Natural killer cell (primary cell): ENCODE measurements around the gene ACTR5. TPM values are rescaled to one million over a fixed set of nuclear protein-coding genes. Genes with fewer than 3 reads are reported as not detected.

ENCODE experiments used
- ATAC-seq, 3 donors: fragments of 150-1000 bp in 2 of 3; fragments of 200-7000 bp in 1 of 3; cut with Tn5 transposase; 1 replicate in 1 of 3; 2 replicates in 2 of 3; pipeline ENCODE4 v1.10.0; 2021; ENCODE audit warnings: mild to moderate bottlenecking in 2 of 3, moderate library complexity in 2 of 3
- DNase-seq, 2 donors: peaks; one replicate each; pipeline versions ENCODE4 v3.0.0 to v3.0.0-alpha.2; 2013 to 2021; ENCODE audit warnings: mixed read lengths in 1 of 2
- H3K27ac ChIP-seq: one replicate; pipeline ENCODE4 v1.5.1; 2013; ENCODE audit warnings: mild to moderate bottlenecking, low read length
- H3K27me3 ChIP-seq: one replicate; pipeline ENCODE4 v1.6.1; 2013; ENCODE audit warnings: low read length; ENCODE audit not compliant: control insufficient read depth, insufficient read depth
- H3K36me3 ChIP-seq: one replicate; pipeline ENCODE4 v1.6.1; 2013; ENCODE audit warnings: low read length; ENCODE audit not compliant: control insufficient read depth, insufficient read depth
- H3K4me1 ChIP-seq: one replicate; pipeline ENCODE4 v1.6.1; 2013; ENCODE audit warnings: low read length; ENCODE audit not compliant: control insufficient read depth, insufficient read depth
- H3K4me3 ChIP-seq: one replicate; pipeline ENCODE4 v1.5.1; 2013; ENCODE audit warnings: low read length
- H3K9me3 ChIP-seq: one replicate; pipeline ENCODE4 v1.6.1; 2013; ENCODE audit warnings: low read length; ENCODE audit not compliant: control insufficient read depth, insufficient read depth
- H3K27ac Mint-ChIP-seq, 2 donors: one replicate each; pipeline ENCODE4 v1.8.0; 2022; ENCODE audit warnings: mild to moderate bottlenecking in 2 of 2, mixed read lengths in 2 of 2, moderate library complexity in 1 of 2
- H3K27me3 Mint-ChIP-seq, 2 donors: one replicate each; pipeline ENCODE4 v1.8.0; 2022; ENCODE audit warnings: low read depth in 2 of 2, mixed read lengths in 2 of 2
- H3K36me3 Mint-ChIP-seq: one replicate; pipeline ENCODE4 v1.8.0; 2022; ENCODE audit warnings: mixed read lengths
- H3K4me1 Mint-ChIP-seq, 2 donors: one replicate each; pipeline ENCODE4 v1.8.0; 2022; ENCODE audit warnings: mixed read lengths in 2 of 2
- H3K4me3 Mint-ChIP-seq: one replicate; pipeline ENCODE4 v1.8.0; 2022; ENCODE audit warnings: mild to moderate bottlenecking, moderate library complexity, mixed read lengths
- H3K9me3 Mint-ChIP-seq, 2 donors: one replicate each; pipeline ENCODE4 v1.8.0; 2022; ENCODE audit warnings: mixed read lengths in 2 of 2
- CTCF ChIP-seq: fragments of 200-600 bp; IDR thresholded peaks from one replicate; pipeline ENCODE4 v1.8.0; 2022; ENCODE audit warnings: antibody characterized with exemption
- WGBS: methylation state at CpG from one replicate; pipeline ENCODE4 v1.1.7; 2013; ENCODE audit warnings: missing lambda C conversion rate; ENCODE audit not compliant: insufficient coverage; 5-methylcytosine and 5-hydroxymethylcytosine counted together
- intact Hi-C: fragments of 100-400 bp; cut with micrococcal nuclease; formaldehyde crosslinking; loops from one replicate; pipeline ENCODE4 v1.14.2; 2022
- total RNA-seq, 4 donors: library from RNA; stranded (reverse); fragments of 120-200 nt in 1 of 4; gene quantifications; one replicate each; pipeline versions ENCODE4 v1.2.3 to v1.2.4, GENCODE V29; 2013 to 2022

The ACTR5 gene
- total RNA-seq, 3 donors from 2014 or later (not counting 1 experiment from before 2014, with no cell fraction given), result 14.4 to 17.7 (median 17.6) TPM

- H3K4me1 Mint-ChIP-seq, result peaks cover 56% of the 10 kb centered on the region in 2 donors
- peak within 1 kb of the TSS; percentile 95 for H3K4me3 Mint-ChIP-seq
- H3K9me3 Mint-ChIP-seq, result no peaks in the 10 kb centered on the region
- no peaks in the 10 kb centered on the region for H3K36me3 Mint-ChIP-seq
- peak within 1 kb of the TSS; percentile 86 to 97 for H3K27ac Mint-ChIP-seq
- H3K36me3 ChIP-seq, result peaks cover 7% of the 10 kb centered on the region
- peaks cover 54% of the 10 kb centered on the region for H3K4me1 ChIP-seq
- no peaks in the 10 kb centered on the region for H3K9me3 ChIP-seq
- no peak for TF ChIP-seq CTCF
- intact Hi-C loops, result loop anchor here (1.0 to 2.0 kb wide), 3 partner anchors 29 to 88 kb away; no protein-coding TSS in a partner anchor
- under 1% methylated on average over 40 of the region's 40 CpGs for WGBS
- H3K27me3 Mint-ChIP-seq, result no peaks in the 10 kb centered on the region
- DNase-seq (peak; percentile 77 to 88), ATAC-seq (peak; percentile 73 to 85 (median 74))
- H3K27me3 ChIP-seq, result no peaks in the 10 kb centered on the region
- H3K4me3 ChIP-seq, result peak within 1 kb of the TSS; percentile 96
- H3K27ac ChIP-seq, result peak within 1 kb of the TSS; percentile 99
Observed at GRCh38 chr20:38805502-38805957, 57.3 kb downstream of the ACTR5 start, which contains the start of gene PPP1R16B. PPP1R16B (plus strand) TSS chr20:38805697; CDS start chr20:38835926, 30,229 bp downstream.

DNA sequence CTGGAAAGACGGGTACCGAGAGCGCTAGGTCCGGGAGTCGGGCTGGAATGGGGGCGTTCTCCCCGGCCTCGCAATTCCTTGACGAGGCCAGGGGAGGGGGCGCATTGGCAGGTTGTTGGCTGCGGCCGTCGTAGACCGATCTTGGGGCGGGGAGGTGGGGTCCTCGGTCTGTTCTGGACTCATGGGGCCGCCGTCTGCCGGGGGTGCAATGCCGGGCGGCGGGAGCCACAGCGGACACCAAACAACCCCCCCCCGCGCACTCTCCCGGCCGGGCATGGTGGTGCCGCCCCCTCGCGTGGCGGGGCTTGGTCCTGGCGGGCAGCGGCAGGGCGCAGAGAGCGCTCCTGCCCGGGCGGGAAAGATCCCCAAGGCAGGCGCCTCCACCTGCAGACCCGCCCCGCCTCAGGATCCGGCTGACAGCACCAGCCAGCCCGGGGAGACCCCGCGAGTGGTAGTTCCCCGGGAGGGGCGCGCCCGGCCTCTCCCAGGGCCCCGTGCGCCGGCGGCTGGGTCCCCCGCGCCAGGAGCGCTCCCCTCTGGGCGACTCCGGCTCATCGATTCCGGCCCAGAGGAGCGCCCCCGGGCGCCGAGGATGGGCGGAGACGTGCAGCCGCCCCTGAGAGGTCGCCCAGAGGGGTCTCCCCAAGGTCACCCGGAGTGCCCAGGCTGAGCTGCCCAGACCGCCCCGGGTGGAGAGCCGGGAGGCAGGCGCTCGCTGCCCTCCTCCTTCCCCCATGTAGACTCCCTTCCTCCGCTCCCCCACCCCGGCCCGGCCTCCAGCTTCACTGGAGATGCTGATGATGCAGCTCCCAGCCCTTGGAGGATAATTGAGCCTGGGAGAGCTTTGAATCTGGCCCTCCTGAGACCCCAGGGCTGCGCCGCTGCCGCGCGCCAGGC is 57.9 kb downstream of the ACTR5 start:
- ATAC-seq (peak; percentile 9 to 18 (median 13)), DNase-seq (peak; percentile 51 to 68)
- Mint-ChIP-seq H3K4me1 (peaks cover 62 to 63% of the 10 kb centered on the region in 2 donors), H3K9me3 (no peaks in the 10 kb centered on the region), H3K4me3 (peak overlapping the region; percentile 95), H3K27ac (peak overlapping the region; percentile 86 to 97), H3K27me3 (no peaks in the 10 kb centered on the region), H3K36me3 (peaks cover under 1% of the 10 kb centered on the region)
- no peak for TF ChIP-seq CTCF
- Histone ChIP-seq H3K9me3 (no peaks in the 10 kb centered on the region), H3K4me1 (peaks cover 61% of the 10 kb centered on the region), H3K4me3 (peak overlapping the region; percentile 96), H3K36me3 (peaks cover 13% of the 10 kb centered on the region), H3K27ac (peak overlapping the region; percentile 99), H3K27me3 (no peaks in the 10 kb centered on the region)
- intact Hi-C loops, result loop anchor here (1.0 to 2.0 kb wide), 4 partner anchors 29 to 87 kb away; no protein-coding TSS in a partner anchor
- WGBS, result 0% methylated on average over 81 of the region's 81 CpGs

- peak; percentile 32 to 65 for DNase-seq
- TF ChIP-seq CTCF, result no peak
- Mint-ChIP-seq H3K36me3 (peaks cover 7% of the 10 kb centered on the region), H3K9me3 (no peaks in the 10 kb centered on the region), H3K27ac (peak overlapping the region; percentile 84 to 86), H3K4me1 (peaks cover 70 to 72% of the 10 kb centered on the region in 2 donors), H3K27me3 (no peaks in the 10 kb centered on the region), H3K4me3 (peak overlapping the region; percentile 95)
- peaks cover 67% of the 10 kb centered on the region for H3K4me1 ChIP-seq
- H3K36me3 ChIP-seq, result peaks cover 14% of the 10 kb centered on the region
- H3K9me3 ChIP-seq, result no peaks in the 10 kb centered on the region
- ATAC-seq, result no peak
- H3K4me3 ChIP-seq, result peak overlapping the region; percentile 96
- WGBS, result 9% methylated on average over 31 of the region's 32 CpGs
- no peaks in the 10 kb centered on the region for H3K27me3 ChIP-seq
- intact Hi-C loops, result loop anchor here (1.0 kb wide), 1 partner anchor 33 kb away; no protein-coding TSS in a partner anchor
- H3K27ac ChIP-seq, result peak overlapping the region; percentile 99
Observed at GRCh38 chr20:38806855-38807655, 58.8 kb downstream of the ACTR5 start.
